Measurements from ENCODE around the gene SUPT20HL1.

DNA sequence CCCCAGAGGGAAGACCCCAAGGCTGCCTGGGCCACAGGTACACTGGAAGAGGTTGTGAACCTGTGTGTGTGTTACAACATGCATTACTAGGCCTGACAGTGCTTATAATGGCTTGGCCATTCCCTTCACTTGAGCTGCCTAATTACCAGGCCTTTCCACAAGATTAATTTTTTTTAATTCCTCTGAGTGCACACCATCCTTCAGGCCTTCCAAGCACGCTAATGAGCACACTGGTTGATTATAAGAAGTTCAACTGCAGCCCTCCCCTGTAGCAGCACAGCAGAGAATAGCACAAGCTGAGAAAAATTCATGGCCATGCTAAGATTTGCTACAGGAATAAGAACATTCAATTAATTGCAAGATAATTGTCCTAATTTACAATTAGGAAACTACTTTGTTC lies 44.3 kb upstream of the SUPT20HL1 start:
- TF ChIP-seq, protein P1, sequence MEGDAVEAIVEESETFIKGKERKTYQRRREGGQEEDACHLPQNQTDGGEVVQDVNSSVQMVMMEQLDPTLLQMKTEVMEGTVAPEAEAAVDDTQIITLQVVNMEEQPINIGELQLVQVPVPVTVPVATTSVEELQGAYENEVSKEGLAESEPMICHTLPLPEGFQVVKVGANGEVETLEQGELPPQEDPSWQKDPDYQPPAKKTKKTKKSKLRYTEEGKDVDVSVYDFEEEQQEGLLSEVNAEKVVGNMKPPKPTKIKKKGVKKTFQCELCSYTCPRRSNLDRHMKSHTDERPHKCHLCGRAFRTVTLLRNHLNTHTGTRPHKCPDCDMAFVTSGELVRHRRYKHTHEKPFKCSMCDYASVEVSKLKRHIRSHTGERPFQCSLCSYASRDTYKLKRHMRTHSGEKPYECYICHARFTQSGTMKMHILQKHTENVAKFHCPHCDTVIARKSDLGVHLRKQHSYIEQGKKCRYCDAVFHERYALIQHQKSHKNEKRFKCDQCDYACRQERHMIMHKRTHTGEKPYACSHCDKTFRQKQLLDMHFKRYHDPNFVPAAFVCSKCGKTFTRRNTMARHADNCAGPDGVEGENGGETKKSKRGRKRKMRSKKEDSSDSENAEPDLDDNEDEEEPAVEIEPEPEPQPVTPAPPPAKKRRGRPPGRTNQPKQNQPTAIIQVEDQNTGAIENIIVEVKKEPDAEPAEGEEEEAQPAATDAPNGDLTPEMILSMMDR (IDR thresholded peaks at IDR 0.05; ENCODE audit: low read length), result no peak
- TF ChIP-seq EZH2 (IDR thresholded peaks at IDR 0.05; ENCODE audit: borderline replicate concordance, low read length), result no peak
